H1 (cell line): ENCODE measurements around the gene LRFN3. TPM values are rescaled to one million over a fixed set of nuclear protein-coding genes. Genes with fewer than 3 reads are reported as not detected.

Experiments
- PHF8 ChIP-seq: fragments of 200-600 bp; sonication (generic); conservative IDR thresholded peaks from 2 replicates; pipeline ENCODE4 v1.7.1; 2012; ENCODE audit warnings: low read depth, mild to moderate bottlenecking, inconsistent platforms, low read length, moderate library complexity
- SIRT6 ChIP-seq: IDR thresholded peaks from one replicate; pipeline ENCODE4 v1.7.1; 2012; ENCODE audit warnings: low read length, inconsistent platforms
- polyA plus RNA-seq, 7 experiments: library from polyadenylated mRNA; depleted of rRNA in 3 of 7; stranded (reverse) in 5 of 7; unstranded in 2 of 7; fragments of >200 nt in 5 of 7; fragments of 200-250 nt in 2 of 7; gene quantifications; 1 replicate in 5 of 7; 2 replicates in 1 of 7; 4 replicates in 1 of 7; pipeline versions ENCODE4 v1.2.1 to v1.2.3, GENCODE V29; 2011 to 2013; ENCODE audit warnings: missing spikeins in 2 of 7, mixed read lengths in 2 of 7
- total RNA-seq: library from RNA; stranded (reverse); fragmentation: NEBNext Ultra II Directional; extraction: Animal tissue kit (Norgen Biotek cat#: 25700); gene quantifications from 2 replicates; pipeline ENCODE4 v1.2.1, GENCODE V29; 2021
- TF ChIP-seq, protein P1 (sequence below): fragments of 300-600 bp; sonication (generic); IDR thresholded peaks from 2 replicates; pipeline ENCODE4 v1.7.1; 2012; ENCODE audit warnings: low read length, moderate library complexity, mild to moderate bottlenecking, inconsistent platforms; ENCODE audit not compliant: insufficient replicate concordance

Gene LRFN3
- total and polyA plus RNA-seq, 2 of the 8 experiments (the other 6 are each of a cell fraction or from before 2014, with no cell fraction given) = 4.6 to 16.8 TPM

DNA sequence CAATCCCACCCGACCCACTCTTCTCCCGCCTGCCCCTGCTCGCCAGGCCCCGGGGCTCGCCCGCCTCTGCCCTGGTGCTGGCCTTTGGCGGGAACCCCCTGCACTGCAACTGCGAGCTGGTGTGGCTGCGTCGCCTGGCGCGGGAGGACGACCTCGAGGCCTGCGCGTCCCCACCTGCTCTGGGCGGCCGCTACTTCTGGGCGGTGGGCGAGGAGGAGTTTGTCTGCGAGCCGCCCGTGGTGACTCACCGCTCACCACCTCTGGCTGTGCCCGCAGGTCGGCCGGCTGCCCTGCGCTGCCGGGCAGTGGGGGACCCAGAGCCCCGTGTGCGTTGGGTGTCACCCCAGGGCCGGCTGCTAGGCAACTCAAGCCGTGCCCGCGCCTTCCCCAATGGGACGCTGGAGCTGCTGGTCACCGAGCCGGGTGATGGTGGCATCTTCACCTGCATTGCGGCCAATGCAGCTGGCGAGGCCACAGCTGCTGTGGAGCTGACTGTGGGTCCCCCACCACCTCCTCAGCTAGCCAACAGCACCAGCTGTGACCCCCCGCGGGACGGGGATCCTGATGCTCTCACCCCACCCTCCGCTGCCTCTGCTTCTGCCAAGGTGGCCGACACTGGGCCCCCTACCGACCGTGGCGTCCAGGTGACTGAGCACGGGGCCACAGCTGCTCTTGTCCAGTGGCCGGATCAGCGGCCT lies 4.1 kb downstream of the LRFN3 start (continued):
- TF ChIP-seq, protein P1, sequence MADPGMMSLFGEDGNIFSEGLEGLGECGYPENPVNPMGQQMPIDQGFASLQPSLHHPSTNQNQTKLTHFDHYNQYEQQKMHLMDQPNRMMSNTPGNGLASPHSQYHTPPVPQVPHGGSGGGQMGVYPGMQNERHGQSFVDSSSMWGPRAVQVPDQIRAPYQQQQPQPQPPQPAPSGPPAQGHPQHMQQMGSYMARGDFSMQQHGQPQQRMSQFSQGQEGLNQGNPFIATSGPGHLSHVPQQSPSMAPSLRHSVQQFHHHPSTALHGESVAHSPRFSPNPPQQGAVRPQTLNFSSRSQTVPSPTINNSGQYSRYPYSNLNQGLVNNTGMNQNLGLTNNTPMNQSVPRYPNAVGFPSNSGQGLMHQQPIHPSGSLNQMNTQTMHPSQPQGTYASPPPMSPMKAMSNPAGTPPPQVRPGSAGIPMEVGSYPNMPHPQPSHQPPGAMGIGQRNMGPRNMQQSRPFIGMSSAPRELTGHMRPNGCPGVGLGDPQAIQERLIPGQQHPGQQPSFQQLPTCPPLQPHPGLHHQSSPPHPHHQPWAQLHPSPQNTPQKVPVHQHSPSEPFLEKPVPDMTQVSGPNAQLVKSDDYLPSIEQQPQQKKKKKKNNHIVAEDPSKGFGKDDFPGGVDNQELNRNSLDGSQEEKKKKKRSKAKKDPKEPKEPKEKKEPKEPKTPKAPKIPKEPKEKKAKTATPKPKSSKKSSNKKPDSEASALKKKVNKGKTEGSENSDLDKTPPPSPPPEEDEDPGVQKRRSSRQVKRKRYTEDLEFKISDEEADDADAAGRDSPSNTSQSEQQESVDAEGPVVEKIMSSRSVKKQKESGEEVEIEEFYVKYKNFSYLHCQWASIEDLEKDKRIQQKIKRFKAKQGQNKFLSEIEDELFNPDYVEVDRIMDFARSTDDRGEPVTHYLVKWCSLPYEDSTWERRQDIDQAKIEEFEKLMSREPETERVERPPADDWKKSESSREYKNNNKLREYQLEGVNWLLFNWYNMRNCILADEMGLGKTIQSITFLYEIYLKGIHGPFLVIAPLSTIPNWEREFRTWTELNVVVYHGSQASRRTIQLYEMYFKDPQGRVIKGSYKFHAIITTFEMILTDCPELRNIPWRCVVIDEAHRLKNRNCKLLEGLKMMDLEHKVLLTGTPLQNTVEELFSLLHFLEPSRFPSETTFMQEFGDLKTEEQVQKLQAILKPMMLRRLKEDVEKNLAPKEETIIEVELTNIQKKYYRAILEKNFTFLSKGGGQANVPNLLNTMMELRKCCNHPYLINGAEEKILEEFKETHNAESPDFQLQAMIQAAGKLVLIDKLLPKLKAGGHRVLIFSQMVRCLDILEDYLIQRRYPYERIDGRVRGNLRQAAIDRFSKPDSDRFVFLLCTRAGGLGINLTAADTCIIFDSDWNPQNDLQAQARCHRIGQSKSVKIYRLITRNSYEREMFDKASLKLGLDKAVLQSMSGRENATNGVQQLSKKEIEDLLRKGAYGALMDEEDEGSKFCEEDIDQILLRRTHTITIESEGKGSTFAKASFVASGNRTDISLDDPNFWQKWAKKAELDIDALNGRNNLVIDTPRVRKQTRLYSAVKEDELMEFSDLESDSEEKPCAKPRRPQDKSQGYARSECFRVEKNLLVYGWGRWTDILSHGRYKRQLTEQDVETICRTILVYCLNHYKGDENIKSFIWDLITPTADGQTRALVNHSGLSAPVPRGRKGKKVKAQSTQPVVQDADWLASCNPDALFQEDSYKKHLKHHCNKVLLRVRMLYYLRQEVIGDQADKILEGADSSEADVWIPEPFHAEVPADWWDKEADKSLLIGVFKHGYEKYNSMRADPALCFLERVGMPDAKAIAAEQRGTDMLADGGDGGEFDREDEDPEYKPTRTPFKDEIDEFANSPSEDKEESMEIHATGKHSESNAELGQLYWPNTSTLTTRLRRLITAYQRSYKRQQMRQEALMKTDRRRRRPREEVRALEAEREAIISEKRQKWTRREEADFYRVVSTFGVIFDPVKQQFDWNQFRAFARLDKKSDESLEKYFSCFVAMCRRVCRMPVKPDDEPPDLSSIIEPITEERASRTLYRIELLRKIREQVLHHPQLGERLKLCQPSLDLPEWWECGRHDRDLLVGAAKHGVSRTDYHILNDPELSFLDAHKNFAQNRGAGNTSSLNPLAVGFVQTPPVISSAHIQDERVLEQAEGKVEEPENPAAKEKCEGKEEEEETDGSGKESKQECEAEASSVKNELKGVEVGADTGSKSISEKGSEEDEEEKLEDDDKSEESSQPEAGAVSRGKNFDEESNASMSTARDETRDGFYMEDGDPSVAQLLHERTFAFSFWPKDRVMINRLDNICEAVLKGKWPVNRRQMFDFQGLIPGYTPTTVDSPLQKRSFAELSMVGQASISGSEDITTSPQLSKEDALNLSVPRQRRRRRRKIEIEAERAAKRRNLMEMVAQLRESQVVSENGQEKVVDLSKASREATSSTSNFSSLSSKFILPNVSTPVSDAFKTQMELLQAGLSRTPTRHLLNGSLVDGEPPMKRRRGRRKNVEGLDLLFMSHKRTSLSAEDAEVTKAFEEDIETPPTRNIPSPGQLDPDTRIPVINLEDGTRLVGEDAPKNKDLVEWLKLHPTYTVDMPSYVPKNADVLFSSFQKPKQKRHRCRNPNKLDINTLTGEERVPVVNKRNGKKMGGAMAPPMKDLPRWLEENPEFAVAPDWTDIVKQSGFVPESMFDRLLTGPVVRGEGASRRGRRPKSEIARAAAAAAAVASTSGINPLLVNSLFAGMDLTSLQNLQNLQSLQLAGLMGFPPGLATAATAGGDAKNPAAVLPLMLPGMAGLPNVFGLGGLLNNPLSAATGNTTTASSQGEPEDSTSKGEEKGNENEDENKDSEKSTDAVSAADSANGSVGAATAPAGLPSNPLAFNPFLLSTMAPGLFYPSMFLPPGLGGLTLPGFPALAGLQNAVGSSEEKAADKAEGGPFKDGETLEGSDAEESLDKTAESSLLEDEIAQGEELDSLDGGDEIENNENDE = no peak
- no peak for TF ChIP-seq SIRT6
- no peak for TF ChIP-seq PHF8
- TF ChIP-seq, all 59 proteins: peak for 0
